Motor neuron (in vitro differentiated cells): Measurements from ENCODE around the gene MAP3K4. TPM values are rescaled to one million over a fixed set of nuclear protein-coding genes. Genes with fewer than 3 reads are reported as not detected.

Experiments used
- ATAC-seq, 8 experiments: fragments of 200-7000 bp; cut with Tn5 transposase; replicated peaks in 6 of 8; 2 replicates each; pipeline ENCODE4 v1.8.0; 2021; ENCODE audit warnings: mild to moderate bottlenecking in 8 of 8, moderate library complexity in 8 of 8
- H3K27ac ChIP-seq, 2 donors: fragments of 250-450 bp; sonication (Bioruptor Pico); 2 replicates each; pipeline ENCODE4 v1.9.0; 2021; ENCODE audit warnings: antibody characterized with exemption in 2 of 2, mild to moderate bottlenecking in 2 of 2, moderate library complexity in 1 of 2
- H3K4me1 ChIP-seq, 2 donors: fragments of 250-450 bp; sonication (Bioruptor Pico); replicated peaks in 1 of 2; 2 replicates each; pipeline ENCODE4 v1.6.1; 2021; ENCODE audit warnings: antibody characterized with exemption in 2 of 2, mild to moderate bottlenecking in 2 of 2, moderate library complexity in 1 of 2
- H3K4me3 ChIP-seq, 5 donors: fragments of 250-450 bp; sonication (Bioruptor Pico); 2 replicates each; pipeline ENCODE4 v1.9.0; 2021; ENCODE audit warnings: antibody characterized with exemption in 5 of 5, mild to moderate bottlenecking in 5 of 5, moderate library complexity in 4 of 5
- WGBS, 10 experiments: fragments of 450-650 bp; shearing (Covaris generic); methylation state at CpG; one replicate each; pipeline ENCODE4 v1.0.0; 2022; 5-methylcytosine and 5-hydroxymethylcytosine counted together
- in situ Hi-C, 9 experiments: fragments of 400-800 bp; cut with MboI; loops; one replicate each; pipeline ENCODE4 v1.15.0; 2021; ENCODE audit warnings: low sequenced_read_pairs in 9 of 9, low pct_unique_long_range_greater_than_20kb in 2 of 9; ENCODE audit not compliant: unreplicated experiment in 9 of 9
- total RNA-seq, 8 experiments: library from RNA; unstranded; fragments of 300-600 nt; gene quantifications; 2 replicates each; pipeline versions ENCODE4 v1.2.3 to v1.2.4, GENCODE V29; 2022

The MAP3K4 gene, protein sequence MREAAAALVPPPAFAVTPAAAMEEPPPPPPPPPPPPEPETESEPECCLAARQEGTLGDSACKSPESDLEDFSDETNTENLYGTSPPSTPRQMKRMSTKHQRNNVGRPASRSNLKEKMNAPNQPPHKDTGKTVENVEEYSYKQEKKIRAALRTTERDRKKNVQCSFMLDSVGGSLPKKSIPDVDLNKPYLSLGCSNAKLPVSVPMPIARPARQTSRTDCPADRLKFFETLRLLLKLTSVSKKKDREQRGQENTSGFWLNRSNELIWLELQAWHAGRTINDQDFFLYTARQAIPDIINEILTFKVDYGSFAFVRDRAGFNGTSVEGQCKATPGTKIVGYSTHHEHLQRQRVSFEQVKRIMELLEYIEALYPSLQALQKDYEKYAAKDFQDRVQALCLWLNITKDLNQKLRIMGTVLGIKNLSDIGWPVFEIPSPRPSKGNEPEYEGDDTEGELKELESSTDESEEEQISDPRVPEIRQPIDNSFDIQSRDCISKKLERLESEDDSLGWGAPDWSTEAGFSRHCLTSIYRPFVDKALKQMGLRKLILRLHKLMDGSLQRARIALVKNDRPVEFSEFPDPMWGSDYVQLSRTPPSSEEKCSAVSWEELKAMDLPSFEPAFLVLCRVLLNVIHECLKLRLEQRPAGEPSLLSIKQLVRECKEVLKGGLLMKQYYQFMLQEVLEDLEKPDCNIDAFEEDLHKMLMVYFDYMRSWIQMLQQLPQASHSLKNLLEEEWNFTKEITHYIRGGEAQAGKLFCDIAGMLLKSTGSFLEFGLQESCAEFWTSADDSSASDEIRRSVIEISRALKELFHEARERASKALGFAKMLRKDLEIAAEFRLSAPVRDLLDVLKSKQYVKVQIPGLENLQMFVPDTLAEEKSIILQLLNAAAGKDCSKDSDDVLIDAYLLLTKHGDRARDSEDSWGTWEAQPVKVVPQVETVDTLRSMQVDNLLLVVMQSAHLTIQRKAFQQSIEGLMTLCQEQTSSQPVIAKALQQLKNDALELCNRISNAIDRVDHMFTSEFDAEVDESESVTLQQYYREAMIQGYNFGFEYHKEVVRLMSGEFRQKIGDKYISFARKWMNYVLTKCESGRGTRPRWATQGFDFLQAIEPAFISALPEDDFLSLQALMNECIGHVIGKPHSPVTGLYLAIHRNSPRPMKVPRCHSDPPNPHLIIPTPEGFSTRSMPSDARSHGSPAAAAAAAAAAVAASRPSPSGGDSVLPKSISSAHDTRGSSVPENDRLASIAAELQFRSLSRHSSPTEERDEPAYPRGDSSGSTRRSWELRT (N-terminal part only)
- total RNA-seq, result 10 to 100 TPM; 12.0 to 37.3 (median 24.8) TPM

DNA sequence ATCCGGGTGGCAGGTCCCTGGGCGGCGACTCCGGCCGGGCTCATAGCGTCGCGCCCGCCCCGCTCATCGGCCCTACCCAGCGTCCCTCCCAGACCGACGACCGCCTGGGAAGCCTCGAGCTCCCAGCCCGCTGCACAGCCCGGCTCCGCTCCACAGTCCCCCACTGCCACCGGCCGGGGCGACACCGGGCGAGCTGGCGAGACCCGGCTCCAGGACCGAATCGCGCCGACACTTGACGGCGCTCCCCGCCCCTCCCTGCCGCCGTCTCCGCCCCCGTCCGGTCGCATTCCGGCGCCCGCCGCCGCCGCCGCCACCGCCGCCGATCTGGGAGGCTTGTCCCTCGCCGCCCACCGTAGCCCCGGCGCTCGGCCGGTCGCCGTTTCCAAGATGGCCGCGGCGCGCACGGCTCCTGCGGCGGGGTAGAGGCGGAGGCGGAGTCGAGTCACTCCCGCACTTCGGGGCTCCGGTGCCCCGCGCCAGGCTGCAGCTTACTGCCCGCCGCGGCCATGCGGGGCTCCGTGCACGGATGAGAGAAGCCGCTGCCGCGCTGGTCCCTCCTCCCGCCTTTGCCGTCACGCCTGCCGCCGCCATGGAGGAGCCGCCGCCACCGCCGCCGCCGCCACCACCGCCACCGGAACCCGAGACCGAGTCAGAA lies at the start of gene MAP3K4:
MAP3K4 (plus strand) TSS at position 364 of the 655 bp plus-strand sequence; CDS start at position 527, 163 bp downstream.
- peak within 1 kb of the TSS; percentile 66 to 96 (median 90) for H3K4me3 ChIP-seq
- peaks cover 5 to 13% of the 10 kb centered on the region in 2 donors for H3K4me1 ChIP-seq
- ATAC-seq, result peak; percentile 69 to 82 (median 78)
- 0 to 1% (median 0%) methylated on average over 3 to 12 of the region's 97 CpGs; no CpG with 5 or more reads in 7 of the 10 experiments for whole genome bisulfite sequencing, 10 experiments
- in situ Hi-C loops, result no loop called here
- H3K27ac ChIP-seq, result peak within 1 kb of the TSS; percentile 89 to 98

DNA sequence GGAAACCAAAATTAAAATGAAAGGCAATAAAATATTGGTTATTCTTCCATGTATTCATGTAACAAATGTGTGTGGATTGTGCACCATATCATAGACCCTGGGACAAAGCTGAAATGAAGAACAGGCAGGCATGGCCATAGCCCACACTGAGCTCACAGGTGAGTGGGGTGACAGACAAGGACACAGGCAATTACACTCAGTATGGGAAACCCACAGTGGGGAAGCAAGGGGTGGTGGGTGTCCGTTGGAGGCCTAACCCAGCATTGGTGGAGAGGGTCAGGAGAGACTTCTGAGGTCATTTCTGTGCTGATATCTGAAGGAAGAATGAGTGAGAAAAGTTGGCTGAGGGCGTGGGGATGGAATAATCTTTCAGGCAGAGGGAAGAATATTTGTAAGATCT lies 47.6 kb upstream of the MAP3K4 start:
- WGBS, 10 experiments, result 12 to 100% (median 55%) methylated on average over 1 to 2 of the region's 2 CpGs; no CpG with 5 or more reads in 4 of the 10 experiments
- Histone ChIP-seq H3K4me1 (no peaks in the 10 kb centered on the region), H3K4me3 (no peak overlapping the region), H3K27ac (no peak overlapping the region)
- in situ Hi-C loops, result loop anchor here in 8 of 9 experiments (25.0 kb wide), 2 partner anchors 143 to 418 kb away; no protein-coding TSS in a partner anchor
- ATAC-seq, result no peak

DNA sequence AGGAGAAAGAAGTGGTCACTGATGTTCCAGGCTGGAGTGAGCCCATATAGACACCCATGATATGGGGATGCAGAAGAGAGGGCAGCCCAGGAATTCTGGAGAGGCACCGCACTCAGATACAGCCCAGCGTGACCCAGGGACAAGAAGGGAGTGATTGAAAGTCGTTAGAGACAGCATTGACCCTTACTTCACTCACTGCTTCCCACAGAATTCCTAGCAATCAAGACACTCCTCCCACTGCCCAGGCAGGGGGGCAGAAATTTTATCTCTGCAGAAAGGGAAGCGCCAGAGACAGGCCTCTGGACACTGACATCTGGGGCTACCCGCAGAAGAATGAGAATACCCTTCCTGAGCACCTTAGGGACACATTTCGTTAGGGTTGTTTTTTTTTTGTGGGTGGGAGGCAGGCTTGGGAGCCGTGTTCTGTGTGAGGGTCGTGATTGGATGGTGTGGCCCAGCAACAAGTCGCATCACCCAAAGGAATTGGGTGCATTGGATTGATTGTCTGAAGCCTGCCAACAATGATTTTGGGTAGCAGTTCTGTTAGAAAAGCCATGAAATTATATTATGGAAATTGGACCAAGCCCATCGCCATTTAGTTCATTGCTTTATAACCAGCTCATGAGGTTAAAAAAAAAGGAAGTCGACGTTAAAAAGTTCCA lies 45.9 kb upstream of the MAP3K4 start:
- no peak overlapping the region for H3K4me3 ChIP-seq
- 33 to 92% (median 70%) methylated on average over 2 to 9 of the region's 12 CpGs; no CpG with 5 or more reads in 1 of the 10 experiments for WGBS, 10 experiments
- H3K4me1 ChIP-seq, result no peaks in the 10 kb centered on the region
- peak in 1 of 8 experiments; percentile 69 for ATAC-seq
- in situ Hi-C loops, result loop anchor here in 8 of 9 experiments (25.0 kb wide), 2 partner anchors 142 to 417 kb away; no protein-coding TSS in a partner anchor
- H3K27ac ChIP-seq, result no peak overlapping the region

DNA sequence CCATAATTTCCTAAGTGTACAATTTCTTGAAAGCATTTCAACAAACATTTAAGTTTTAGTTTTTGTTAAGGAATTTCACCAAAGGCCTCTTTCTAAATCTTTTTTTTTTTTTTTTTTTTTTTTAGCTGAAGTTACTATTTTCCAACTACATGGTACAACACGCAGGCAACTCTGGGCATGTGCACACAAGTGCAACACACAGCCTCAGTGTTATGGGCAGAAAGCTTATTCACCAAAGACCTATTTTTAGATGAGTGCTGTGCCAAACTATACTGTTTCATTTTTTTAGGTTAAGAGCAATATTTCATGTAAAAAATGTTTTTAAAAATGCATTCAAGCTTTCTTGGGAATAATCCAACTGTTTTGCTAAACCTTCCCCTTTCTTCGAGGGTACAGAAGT lies 42.0 kb upstream of the MAP3K4 start:
- no peak for ATAC-seq
- H3K4me3 ChIP-seq, result no peak overlapping the region
- H3K4me1 ChIP-seq, result no peaks in the 10 kb centered on the region
- H3K27ac ChIP-seq, result no peak overlapping the region
- in situ Hi-C loops, result loop anchor here in 8 of 9 experiments (25.0 kb wide), 2 partner anchors 138 to 413 kb away; no protein-coding TSS in a partner anchor
- 55 to 100% (median 75%) methylated on average over 1 to 2 of the region's 2 CpGs for WGBS, 10 experiments

DNA sequence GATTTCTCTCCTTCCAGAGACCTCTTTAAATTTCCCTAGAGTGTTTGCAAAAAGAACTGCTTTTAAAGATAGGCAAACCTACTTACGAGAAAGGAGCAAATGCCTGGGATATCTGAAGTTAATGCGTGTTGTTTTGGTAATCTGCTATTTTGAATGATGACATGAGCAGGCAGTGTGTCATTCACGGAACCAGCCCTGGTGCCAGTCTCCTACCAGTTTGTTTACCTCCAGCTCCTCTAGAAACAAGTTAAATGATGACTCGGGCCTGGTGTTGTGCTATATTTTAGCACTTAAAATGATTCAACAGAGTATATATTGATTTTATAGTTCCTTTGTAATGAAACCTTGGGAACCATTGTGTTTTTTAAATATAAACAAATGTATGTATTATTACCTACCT lies 41.1 kb upstream of the MAP3K4 start:
- 0 to 83% (median 67%) methylated on average over 1 to 4 of the region's 4 CpGs; no CpG with 5 or more reads in 1 of the 10 experiments for WGBS, 10 experiments
- no peaks in the 10 kb centered on the region for H3K4me1 ChIP-seq
- H3K27ac ChIP-seq, result no peak overlapping the region
- peak in 3 of 8 experiments; percentile 16 to 80 (median 66) for ATAC-seq
- H3K4me3 ChIP-seq, result no peak overlapping the region
- in situ Hi-C loops, result no loop called here

DNA sequence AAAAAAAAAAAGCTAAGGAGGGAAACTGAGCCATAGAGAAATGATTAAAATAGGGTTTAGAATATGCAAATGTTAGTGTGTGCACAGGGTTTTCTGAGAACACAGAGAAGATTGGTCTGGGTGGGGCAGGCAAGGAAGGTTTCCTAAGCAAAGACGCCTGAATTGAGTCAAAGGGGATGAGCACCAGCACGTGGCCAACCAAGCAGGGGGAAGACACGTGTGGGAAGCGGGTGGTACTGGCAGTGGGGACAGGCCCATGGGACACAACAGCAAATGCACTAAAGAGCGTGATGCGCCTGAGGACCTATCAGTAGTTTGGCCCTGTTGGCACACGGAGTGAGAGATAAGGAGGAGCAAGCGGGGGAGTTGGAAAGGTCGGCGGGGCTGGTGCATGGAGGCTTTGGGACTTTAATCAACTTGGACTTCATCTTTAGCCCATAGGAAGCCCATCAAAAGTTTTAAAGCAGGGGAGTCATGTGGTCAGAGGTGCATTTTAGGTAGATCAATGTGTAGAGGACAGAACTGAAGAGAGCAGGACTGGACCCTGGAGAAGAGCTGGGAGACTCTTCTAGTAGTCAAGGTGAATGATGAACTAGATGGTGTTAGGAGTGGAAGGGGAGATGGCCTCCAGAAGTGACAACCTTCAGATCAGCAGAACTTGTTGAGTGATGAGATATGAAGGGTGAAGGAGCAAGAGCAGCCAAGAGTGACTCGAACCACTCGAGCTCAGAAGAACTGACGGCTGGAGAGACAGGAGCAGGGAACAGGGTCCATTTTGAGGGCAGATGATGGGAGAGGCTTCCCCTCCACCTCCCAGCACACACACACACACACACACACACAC lies 40.2 kb upstream of the MAP3K4 start:
- no peak overlapping the region for H3K4me3 ChIP-seq
- in situ Hi-C loops, result no loop called here
- H3K27ac ChIP-seq, result no peak overlapping the region
- no peaks in the 10 kb centered on the region for H3K4me1 ChIP-seq
- 80 to 100% (median 96%) methylated on average over 1 to 11 of the region's 13 CpGs; no CpG with 5 or more reads in 1 of the 10 experiments for WGBS, 10 experiments
- no peak for ATAC-seq

DNA sequence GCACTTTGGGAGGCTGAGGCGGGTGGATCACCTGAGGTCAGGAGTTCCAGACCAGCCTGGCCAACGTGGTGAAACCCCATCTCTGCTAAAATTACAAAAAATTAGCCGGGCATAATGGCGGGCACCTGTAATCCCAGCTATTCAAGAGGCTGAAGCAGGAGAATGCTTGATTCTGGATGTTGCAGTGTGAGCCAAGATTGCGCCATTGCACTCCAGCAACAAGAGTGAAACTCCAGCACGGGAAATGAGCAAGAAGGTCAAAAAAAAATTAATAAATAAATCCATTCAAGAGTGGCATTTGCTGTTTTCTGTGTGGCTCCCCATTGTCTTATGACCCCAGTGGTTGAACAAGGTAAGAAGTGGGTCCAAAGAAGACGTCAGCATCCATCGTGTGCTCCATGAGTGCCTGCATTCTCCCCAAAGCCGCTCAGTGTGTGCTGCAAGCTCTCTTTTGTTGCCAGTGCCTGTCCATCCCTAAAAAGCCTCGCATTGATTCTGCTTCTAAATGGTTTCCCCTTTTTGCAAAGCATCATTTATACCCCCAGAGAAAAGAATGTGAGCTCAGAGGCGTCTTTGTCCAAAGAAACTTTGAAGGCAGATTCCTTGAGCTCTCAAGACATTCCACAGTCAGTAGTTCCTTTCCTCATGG lies 38.8 kb upstream of the MAP3K4 start:
- no peak overlapping the region for H3K4me3 ChIP-seq
- in situ Hi-C loops, result no loop called here
- no peak for ATAC-seq

DNA sequence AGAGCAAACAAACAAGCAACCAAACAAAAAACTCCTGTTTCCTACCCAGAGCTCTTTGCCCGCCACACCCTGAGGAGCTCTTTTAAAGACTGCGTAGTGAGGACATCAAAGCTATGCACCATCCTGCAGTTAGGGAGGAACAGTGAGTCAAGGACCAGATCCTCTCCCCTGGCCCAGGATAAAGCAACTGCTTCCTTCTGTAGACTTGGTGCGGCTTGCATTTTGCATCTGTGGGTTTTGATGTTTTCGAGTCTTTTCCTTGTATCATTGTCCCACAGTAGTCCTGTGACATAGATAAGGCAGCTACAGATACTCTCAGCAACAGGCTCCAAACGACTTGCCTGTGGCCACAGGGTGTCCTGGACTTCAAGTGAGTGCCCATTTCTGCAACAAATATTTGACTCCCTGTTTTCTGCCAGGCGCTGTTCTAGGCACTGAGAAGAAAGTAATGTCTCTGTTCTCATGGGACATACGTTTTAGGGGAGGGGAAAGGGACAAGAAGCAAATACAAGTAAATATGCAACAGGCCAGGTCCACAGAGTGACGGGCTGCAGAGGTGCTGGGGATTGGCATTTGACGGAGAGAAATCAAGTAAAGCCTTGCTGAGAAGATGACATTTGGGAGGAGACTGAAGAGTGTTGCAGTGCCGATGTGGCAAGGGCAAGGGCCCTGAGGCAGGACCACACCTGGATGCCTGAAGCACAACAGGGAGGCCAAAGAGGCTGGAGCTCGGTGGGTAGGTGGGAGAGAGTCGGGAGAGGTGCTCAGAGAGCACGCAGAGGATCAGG lies 35.9 kb upstream of the MAP3K4 start:
- H3K4me3 ChIP-seq, result no peak overlapping the region
- in situ Hi-C loops, result no loop called here
- no peak for ATAC-seq
- WGBS, 10 experiments, result 46 to 100% (median 81%) methylated on average over 3 to 10 of the region's 13 CpGs; no CpG with 5 or more reads in 2 of the 10 experiments
- H3K4me1 ChIP-seq, result peaks cover 0 to 12% of the 10 kb centered on the region in 2 donors
- no peak overlapping the region for H3K27ac ChIP-seq

More for the DNA sequence above, 38.8 kb upstream of the MAP3K4 start:
- no peak overlapping the region for H3K27ac ChIP-seq
- H3K4me1 ChIP-seq, result no peaks in the 10 kb centered on the region
- whole genome bisulfite sequencing, 10 experiments, result 43 to 100% (median 56%) methylated on average over 1 to 10 of the region's 11 CpGs; no CpG with 5 or more reads in 1 of the 10 experiments

DNA sequence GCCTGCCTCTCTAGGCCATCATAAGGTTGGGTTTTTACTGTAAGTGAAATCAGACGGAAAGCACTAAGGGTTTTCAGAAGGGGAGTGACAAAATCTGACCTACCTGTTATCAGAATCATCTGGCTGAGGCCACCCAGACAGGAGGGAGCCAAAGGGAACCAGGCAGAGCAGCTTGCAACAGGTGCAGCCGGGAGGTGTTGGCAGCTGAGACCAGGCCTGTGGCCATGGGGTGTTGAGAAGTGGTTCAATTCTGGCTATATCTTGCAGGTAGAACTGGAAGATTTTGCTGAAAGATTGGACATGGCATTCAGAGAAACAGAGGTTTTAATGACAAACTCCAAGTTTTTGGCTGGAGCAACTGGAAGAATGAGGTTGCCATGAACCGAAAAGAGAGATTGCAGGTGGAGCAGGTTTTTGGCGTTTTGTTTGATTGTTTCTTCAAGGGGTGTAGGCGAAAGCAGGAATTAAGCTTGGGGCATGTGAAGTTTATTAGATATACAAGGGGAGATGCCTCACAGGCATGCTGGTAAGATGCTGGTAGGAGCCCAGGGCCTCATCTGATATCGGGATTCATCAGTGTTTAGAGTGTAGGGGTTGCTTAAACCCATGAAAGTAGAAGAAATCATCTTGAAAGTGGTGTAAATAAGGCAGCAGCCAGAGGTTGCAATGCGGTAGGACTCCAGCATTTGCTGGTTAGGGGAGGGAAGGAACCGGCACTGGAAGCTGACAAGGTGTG lies 35.1 kb upstream of the MAP3K4 start:
- no peak overlapping the region for H3K27ac ChIP-seq
- no peak for ATAC-seq
- 59 to 100% (median 89%) methylated on average over 1 to 6 of the region's 8 CpGs; no CpG with 5 or more reads in 2 of the 10 experiments for WGBS, 10 experiments
- in situ Hi-C loops, result no loop called here
- H3K4me1 ChIP-seq, result peaks cover 0 to 12% of the 10 kb centered on the region in 2 donors
- no peak overlapping the region for H3K4me3 ChIP-seq
